ENCODE measurements around the gene LMNTD1. TPM values are rescaled to one million over a fixed set of nuclear protein-coding genes. Genes with fewer than 3 reads are reported as not detected.

The LMNTD1 gene
- total RNA-seq, 2 donors from 2014 or later, result 1.0 TPM; not detected in 1

DNA sequence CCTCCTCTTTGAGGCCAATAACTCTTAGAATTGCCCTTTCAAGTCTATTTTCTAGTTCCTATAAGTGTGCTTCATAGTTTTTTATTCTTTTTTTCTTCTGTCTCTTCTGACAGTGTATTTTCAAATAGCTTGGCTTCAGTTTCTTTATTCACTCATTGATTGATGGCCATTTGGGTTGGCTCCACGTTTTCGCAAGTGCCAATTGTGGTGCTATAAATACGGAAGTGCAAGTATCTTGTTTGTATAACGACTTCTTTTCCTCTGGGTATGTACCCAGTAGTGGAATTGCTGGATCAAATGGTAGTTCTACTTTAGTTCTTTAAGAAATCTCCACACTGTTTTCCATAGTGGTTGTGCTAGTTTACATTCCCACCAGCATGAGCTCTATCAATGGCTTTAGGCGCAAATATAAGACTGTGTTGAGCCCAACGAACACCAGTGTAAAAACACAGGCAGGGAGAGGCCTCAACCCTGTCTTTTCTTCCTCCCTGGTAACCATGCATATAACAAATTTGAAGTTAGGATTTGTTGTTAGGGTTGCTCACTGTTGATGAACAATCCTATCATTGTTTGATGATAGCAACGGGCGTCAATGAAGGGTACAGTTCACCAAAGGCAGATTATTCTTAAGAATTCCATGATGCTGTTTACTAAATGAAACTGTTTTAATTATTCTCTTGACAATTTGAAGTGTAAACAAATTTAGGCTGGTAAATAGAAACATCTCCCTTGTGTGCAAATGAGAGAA lies 13.3 kb upstream of the LMNTD1 start:
- Histone ChIP-seq H3K4me1 (no peaks in the 10 kb centered on the region), H3K36me3 (no peaks in the 10 kb centered on the region), H3K27ac (no peak overlapping the region), H3K4me3 (no peak overlapping the region), H3K27me3 (no peaks in the 10 kb centered on the region), H3K9me3 (no peaks in the 10 kb centered on the region)
- no peak for TF ChIP-seq CTCF (IDR thresholded peaks at IDR 0.05)
- no peak for DNase-seq (ENCODE audit: low spot score)

DNA sequence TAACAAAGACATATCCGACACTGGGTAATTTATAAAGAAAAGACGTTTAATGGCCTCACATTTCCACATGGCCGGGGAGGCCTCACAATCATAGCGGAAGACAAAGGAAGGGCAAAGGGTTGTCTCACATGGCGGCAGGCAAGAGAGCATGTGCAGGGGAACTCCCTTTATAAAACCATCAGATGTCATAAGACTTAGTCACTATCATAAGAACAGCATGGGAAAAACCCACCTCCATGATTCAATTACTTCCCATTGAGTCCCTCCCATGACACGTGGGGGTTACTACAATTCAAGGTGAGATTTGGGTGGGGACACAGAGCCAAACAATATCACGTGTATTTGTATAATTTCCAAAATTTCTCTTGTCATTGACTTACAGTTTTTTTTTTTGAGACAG lies 5.5 kb upstream of the LMNTD1 start:
- Histone ChIP-seq H3K27ac (no peak overlapping the region), H3K4me3 (no peak overlapping the region), H3K9me3 (no peaks in the 10 kb centered on the region), H3K4me1 (no peaks in the 10 kb centered on the region), H3K27me3 (no peaks in the 10 kb centered on the region), H3K36me3 (no peaks in the 10 kb centered on the region)
- no peak for TF ChIP-seq CTCF (IDR thresholded peaks at IDR 0.05)
- no peak for DNase-seq (ENCODE audit: low spot score)

GRCh38 chr12:25557830-25558436 lies 4.8 kb upstream of the LMNTD1 start:
- no peak overlapping the region for H3K4me3 ChIP-seq
- no peak for DNase-seq (ENCODE audit: low spot score)
- H3K27ac ChIP-seq, result no peak overlapping the region
- H3K9me3 ChIP-seq, result no peaks in the 10 kb centered on the region
- no peaks in the 10 kb centered on the region for H3K27me3 ChIP-seq
- no peaks in the 10 kb centered on the region for H3K36me3 ChIP-seq
- peak in 1 of 2 donors; percentile 59 for TF ChIP-seq CTCF (IDR thresholded peaks at IDR 0.05)
- H3K4me1 ChIP-seq, result no peaks in the 10 kb centered on the region

GRCh38 chr12:25556153-25556552 lies 3.1 kb upstream of the LMNTD1 start:
- no peak overlapping the region for H3K4me3 ChIP-seq
- no peak overlapping the region for H3K27ac ChIP-seq
- TF ChIP-seq CTCF (IDR thresholded peaks at IDR 0.05), result no peak
- H3K9me3 ChIP-seq, result no peaks in the 10 kb centered on the region
- H3K36me3 ChIP-seq, result no peaks in the 10 kb centered on the region
- no peaks in the 10 kb centered on the region for H3K4me1 ChIP-seq
- no peaks in the 10 kb centered on the region for H3K27me3 ChIP-seq
- DNase-seq (ENCODE audit: low spot score), result no peak

DNA sequence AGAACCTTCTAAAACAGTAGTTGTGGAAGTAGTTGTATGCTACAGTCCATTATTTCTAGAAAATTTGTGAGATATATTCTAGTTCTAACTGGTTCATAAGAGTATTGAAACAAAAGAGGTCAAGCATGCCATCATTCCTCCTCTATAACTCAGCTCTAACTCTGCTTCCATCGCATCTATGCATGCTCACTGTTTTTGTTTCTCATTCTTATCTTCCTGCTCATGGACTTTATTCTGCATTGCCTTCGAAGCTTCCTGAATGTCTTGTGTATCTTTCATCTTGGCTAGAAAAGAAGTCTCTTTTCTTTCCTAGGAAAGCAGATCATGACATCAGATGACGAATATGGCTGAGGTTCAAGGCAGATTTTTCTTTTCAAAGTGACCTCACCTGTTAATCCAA lies 402 bp downstream of the LMNTD1 start:
- no peak for DNase-seq (ENCODE audit: low spot score)
- H3K27ac ChIP-seq, result no peak overlapping the region
- no peaks in the 10 kb centered on the region for H3K4me1 ChIP-seq
- H3K27me3 ChIP-seq, result no peaks in the 10 kb centered on the region
- H3K4me3 ChIP-seq, result no peak overlapping the region
- no peak for TF ChIP-seq CTCF (IDR thresholded peaks at IDR 0.05)
- H3K9me3 ChIP-seq, result no peaks in the 10 kb centered on the region
- H3K36me3 ChIP-seq, result no peaks in the 10 kb centered on the region

All from right atrium auricular region (tissue), 2 donors.